Hepatocyte (in vitro differentiated cells): ENCODE measurements around the gene WEE2.

Source experiments
- EZH2 ChIP-seq: fragments of 200-600 bp; sonication (generic); IDR thresholded peaks from 2 replicates; pipeline ENCODE4 v1.6.1; 2016; ENCODE audit warnings: antibody characterized with exemption, mild to moderate bottlenecking, borderline replicate concordance
- EZH2phosphoT487 ChIP-seq: fragments of 200-600 bp; sonication (generic); IDR thresholded peaks from one replicate; pipeline ENCODE4 v1.6.1; 2018; ENCODE audit warnings: antibody characterized with exemption, mild to moderate bottlenecking, low read depth, moderate library complexity; ENCODE audit not compliant: unreplicated experiment, severe bottlenecking

GRCh38 chr7:141704112-141704511, 4.0 kb upstream of the WEE2 start:
- TF ChIP-seq EZH2 (no peak), EZH2phosphoT487 (no peak)
